H1 (cell line): Measurements from ENCODE around the gene JMJD1C. TPM values are rescaled to one million over a fixed set of nuclear protein-coding genes. Genes with fewer than 3 reads are reported as not detected.

Experiments used
- CHD1 ChIP-seq: IDR thresholded peaks from 2 replicates; pipeline ENCODE4 v1.6.1; 2012; ENCODE audit warnings: low read depth, low read length, improper control_type of control experiment
- SP1 ChIP-seq: IDR thresholded peaks from 2 replicates; pipeline ENCODE4 v1.6.1; 2011; ENCODE audit warnings: low read depth, low read length
- polyA plus RNA-seq, 7 experiments: library from polyadenylated mRNA; depleted of rRNA in 3 of 7; stranded (reverse) in 5 of 7; unstranded in 2 of 7; fragments of >200 nt in 5 of 7; fragments of 200-250 nt in 2 of 7; gene quantifications; 1 replicate in 5 of 7; 2 replicates in 1 of 7; 4 replicates in 1 of 7; pipeline versions ENCODE4 v1.2.1 to v1.2.3, GENCODE V29; 2011 to 2013; ENCODE audit warnings: missing spikeins in 2 of 7, mixed read lengths in 2 of 7
- total RNA-seq: library from RNA; stranded (reverse); fragmentation: NEBNext Ultra II Directional; extraction: Animal tissue kit (Norgen Biotek cat#: 25700); gene quantifications from 2 replicates; pipeline ENCODE4 v1.2.1, GENCODE V29; 2021

Gene JMJD1C
- total and polyA plus RNA-seq, 2 of the 8 experiments (the other 6 are each of a cell fraction or from before 2014, with no cell fraction given), result 54.5 to 210 TPM

DNA sequence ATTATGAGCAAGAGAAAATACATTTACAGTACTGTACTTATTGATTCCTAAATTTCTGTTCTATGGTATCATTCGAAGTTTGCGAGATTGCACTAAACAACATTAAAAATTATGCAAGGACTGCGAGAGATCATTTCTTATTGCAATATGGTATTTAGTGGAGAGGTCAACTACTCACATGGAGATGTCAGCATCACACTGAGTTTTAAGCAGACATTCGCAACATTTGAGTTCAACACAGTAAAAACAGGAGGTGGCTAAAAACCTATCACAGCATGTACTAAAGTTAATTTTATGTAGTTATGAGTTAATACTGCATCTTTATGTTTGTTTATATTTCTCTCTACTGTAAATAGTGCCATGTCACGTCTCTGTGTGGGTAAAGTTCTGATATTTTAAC, 53.5 kb downstream of the JMJD1C start (continued):
- TF ChIP-seq CHD1 (no peak), SP1 (no peak)
